GM12878 (cell line): ENCODE data around the gene DNHD1. TPM values are rescaled to one million over a fixed set of nuclear protein-coding genes. Genes with fewer than 3 reads are reported as not detected.

Source experiments
- ATAC-seq: fragments of 200-7000 bp; cut with Tn5 transposase; 3 replicates; pipeline ENCODE4 v1.9.1; 2020; ENCODE audit warnings: mild to moderate bottlenecking, moderate library complexity
- BruUV-seq: library from RNA; stranded (reverse); fragments of 400-500 nt; replicated peaks from 2 replicates; lab custom pipeline; 2021; lab: Mats Ljungman, UMichigan
- CTCF ChIA-PET: fragments of 300-600 bp; sonication (Branson Sonifier 250); formaldehyde crosslinking; extraction: SDS; loops from one replicate; lab custom pipeline; 2021; ENCODE audit warnings: inconsistent platforms; lab: Yijun Ruan, JAX
- POLR2A ChIA-PET: fragments of 350-600 bp; formaldehyde crosslinking; extraction: SDS; loops from one replicate; lab custom pipeline; 2021; ENCODE audit warnings: inconsistent platforms; lab: Charles Lee
- RAD21 ChIA-PET: fragments of 300-600 bp; sonication (Branson Sonifier 250); formaldehyde crosslinking; loops from one replicate; lab custom pipeline; 2023; ENCODE audit warnings: antibody characterized with exemption; ENCODE audit not compliant: unreplicated experiment; lab: Charles Lee
- SMC1A ChIA-PET: fragments of 300-600 bp; sonication (Branson Sonifier 250); formaldehyde crosslinking; loops from one replicate; lab custom pipeline; 2023; ENCODE audit not compliant: unreplicated experiment, uncharacterized antibody; lab: Charles Lee
- DNase-seq: peaks from one replicate; pipeline ENCODE4 v3.0.0-alpha.2; 2011; ENCODE audit warnings: low read depth, low spot score
- FAIRE-seq: peaks from 3 replicates; lab custom pipeline; 2011; peaks lifted over from hg19 to GRCh38; lab: Jason Lieb, UNC
- H2AFZ ChIP-seq: 2 replicates; pipeline ENCODE4 v1.6.0; 2011; ENCODE audit warnings: low read depth, low read length, control low read depth; ENCODE audit not compliant: control insufficient read depth
- H3K27ac ChIP-seq: 2 replicates; pipeline ENCODE4 v1.5.1; 2011; ENCODE audit warnings: control low read depth; ENCODE audit not compliant: control insufficient read depth, insufficient read depth
- H3K27me3 ChIP-seq, 2 experiments: replicated peaks in 1 of 2; 2 replicates each; pipeline versions ENCODE4 v1.6.0 to v1.6.1; 2011; ENCODE audit warnings: low read length in 1 of 2; ENCODE audit not compliant: control insufficient read depth in 2 of 2, insufficient read depth in 2 of 2
- H3K36me3 ChIP-seq, 2 experiments: 2 replicates each; pipeline ENCODE4 v1.5.1; 2011; ENCODE audit warnings: low read length in 1 of 2; ENCODE audit not compliant: control insufficient read depth in 2 of 2, insufficient read depth in 2 of 2
- H3K4me1 ChIP-seq: 2 replicates; pipeline ENCODE4 v1.6.1; 2011; ENCODE audit warnings: mild to moderate bottlenecking, low read length, moderate library complexity, mixed read lengths; ENCODE audit not compliant: control insufficient read depth, insufficient read depth
- H3K4me2 ChIP-seq: 2 replicates; pipeline ENCODE4 v1.6.0; 2011; ENCODE audit warnings: control low read depth; ENCODE audit not compliant: control insufficient read depth, insufficient read depth
- H3K4me3 ChIP-seq: fragments of 200-600 bp; sonication (generic); 2 replicates; pipeline ENCODE4 v1.5.1; 2016
- H3K79me2 ChIP-seq: 2 replicates; pipeline ENCODE4 v1.6.0; 2011; ENCODE audit warnings: low read length; ENCODE audit not compliant: control insufficient read depth, insufficient read depth
- H3K9ac ChIP-seq: 2 replicates; pipeline ENCODE4 v1.8.0; 2011; ENCODE audit warnings: low read length, control low read depth, mixed read lengths; ENCODE audit not compliant: control insufficient read depth, insufficient read depth
- H3K9me3 ChIP-seq: replicated peaks from 3 replicates; pipeline ENCODE4 v1.5.1; 2011; ENCODE audit warnings: mild to moderate bottlenecking, low read length; ENCODE audit not compliant: control insufficient read depth, insufficient read depth
- H4K20me1 ChIP-seq: 2 replicates; pipeline ENCODE4 v1.6.0; 2011; ENCODE audit not compliant: control insufficient read depth, insufficient read depth
- BCLAF1 ChIP-seq: fragments of 450-650 bp; IDR thresholded peaks from 2 replicates; pipeline ENCODE4 v1.6.1; 2017; ENCODE audit warnings: antibody characterized with exemption, mild to moderate bottlenecking, moderate library complexity
- CEBPB ChIP-seq, 2 experiments: fragments of 150-350 bp in 1 of 2; IDR thresholded peaks; 2 replicates each; pipeline ENCODE4 v1.6.1; 2012 to 2014; ENCODE audit warnings: low read depth in 2 of 2, low read length in 2 of 2, borderline replicate concordance in 1 of 2, inconsistent platforms in 1 of 2
- CTCF ChIP-seq, 3 experiments: IDR thresholded peaks in 2 of 3; conservative IDR thresholded peaks in 1 of 3; 2 replicates each; pipeline ENCODE4 v1.5.1; 2011; ENCODE audit warnings: low read depth in 3 of 3, low read length in 3 of 3, mild to moderate bottlenecking in 3 of 3, control low read depth in 2 of 3, moderate library complexity in 2 of 3, inconsistent platforms in 1 of 3, mixed read lengths in 1 of 3; ENCODE audit not compliant: control insufficient read depth in 2 of 3, insufficient read depth in 1 of 3; ENCODE audit errors: extremely low read depth in 1 of 3
- DPF2 ChIP-seq: fragments of 450-650 bp; IDR thresholded peaks from 2 replicates; pipeline ENCODE4 v1.6.1; 2017; ENCODE audit warnings: mild to moderate bottlenecking
- EGR1 ChIP-seq, 2 experiments: IDR thresholded peaks; 1 replicate in 1 of 2; 2 replicates in 1 of 2; pipeline ENCODE4 v1.6.1; 2011 to 2012; ENCODE audit warnings: low read depth in 2 of 2, low read length in 2 of 2, borderline replicate concordance in 1 of 2, mild to moderate bottlenecking in 1 of 2, moderate library complexity in 1 of 2
- FOS ChIP-seq: IDR thresholded peaks from 3 replicates; pipeline ENCODE4 v1.6.1; 2011; ENCODE audit warnings: borderline replicate concordance; ENCODE audit not compliant: insufficient read length; ENCODE audit errors: extremely low read depth
- HDAC2 ChIP-seq: fragments of 200-600 bp; sonication (generic); IDR thresholded peaks from 2 replicates; pipeline ENCODE4 v1.6.1; 2017
- MEF2B ChIP-seq: fragments of 450-650 bp; IDR thresholded peaks from 2 replicates; pipeline ENCODE4 v1.6.1; 2018; ENCODE audit warnings: mild to moderate bottlenecking, moderate library complexity; ENCODE audit not compliant: partially characterized antibody, poor library complexity, severe bottlenecking
- MYC ChIP-seq: IDR thresholded peaks from 2 replicates; pipeline ENCODE4 v1.6.1; 2011; ENCODE audit warnings: mild to moderate bottlenecking, low read length, moderate library complexity, inconsistent platforms; ENCODE audit not compliant: insufficient read depth, insufficient replicate concordance, insufficient read length, severe bottlenecking
- POU2F2 ChIP-seq: IDR thresholded peaks from 3 replicates; pipeline ENCODE4 v1.6.1; 2011; ENCODE audit warnings: low read depth, mild to moderate bottlenecking, low read length, borderline replicate concordance
- RCOR1 ChIP-seq: conservative IDR thresholded peaks from 2 replicates; pipeline ENCODE4 v1.6.1; 2012; ENCODE audit warnings: low read depth, low read length, improper control_type of control experiment
- SMARCA5 ChIP-seq: fragments of 450-650 bp; IDR thresholded peaks from 2 replicates; pipeline ENCODE4 v1.6.1; 2017; ENCODE audit warnings: mild to moderate bottlenecking
- STAT1 ChIP-seq: fragments of 450-650 bp; conservative IDR thresholded peaks from 2 replicates; pipeline ENCODE4 v1.6.1; 2014; ENCODE audit warnings: antibody characterized with exemption, mild to moderate bottlenecking
- SUZ12 ChIP-seq: fragments of 200-600 bp; sonication (generic); IDR thresholded peaks from one replicate; pipeline ENCODE4 v1.6.1; 2018; ENCODE audit warnings: antibody characterized with exemption, mild to moderate bottlenecking; ENCODE audit not compliant: unreplicated experiment
- TBL1XR1 ChIP-seq: IDR thresholded peaks from 2 replicates; pipeline ENCODE4 v1.6.1; 2012; ENCODE audit warnings: low read depth, low read length, improper control_type of control experiment
- WGBS: methylation state at CpG from one replicate; pipeline ENCODE4 v1.1.6; 2016; ENCODE audit warnings: low lambda C conversion rate; ENCODE audit not compliant: insufficient replicate concordance, insufficient coverage; ENCODE audit errors: missing lambda C conversion rate; 5-methylcytosine and 5-hydroxymethylcytosine counted together
- in situ Hi-C: fragments of 300-500 bp; cut with MboI; formaldehyde crosslinking; loops from 9 replicates; pipeline ENCODE4 v1.14.3; 2018; ENCODE audit warnings: mixed read lengths
- intact Hi-C: fragments of 100-400 bp; cut with micrococcal nuclease; formaldehyde crosslinking; loops from one replicate; pipeline ENCODE4 v1.14.2; 2022; ENCODE audit not compliant: unreplicated experiment
- polyA plus RNA-seq, 11 experiments: library from polyadenylated mRNA; depleted of rRNA in 4 of 11; unstranded in 6 of 11; stranded (reverse) in 5 of 11; fragments of >200 nt; fragmentation: Nextera tagmentation in 4 of 11; fragmentation: Illumina TruSeq in 1 of 11; extraction: Ambion mirVana in 4 of 11; extraction: Trizol in 1 of 11; gene quantifications; 1 replicate in 1 of 11; 2 replicates in 10 of 11; pipeline versions ENCODE4 v1.2.1 to v1.2.3, GENCODE V29; 2011 to 2016; ENCODE audit warnings: inconsistent platforms in 2 of 11, missing spikeins in 2 of 11, low read depth in 1 of 11
- total RNA-seq, 4 experiments: library from RNA; depleted of rRNA in 3 of 4; stranded (reverse); fragments of >200 nt in 3 of 4; fragmentation: Illumina TruSeq in 1 of 4; extraction: Trizol in 1 of 4; gene quantifications; 2 replicates each; pipeline versions ENCODE4 v1.2.1 to v1.2.3, GENCODE V29; 2013 to 2021

DNHD1 gene
- total and polyA plus RNA-seq, 10 of the 15 experiments (the other 5 are each of a cell fraction or from before 2014, with no cell fraction given) = 0.99 to 16.9 (median 8.6) TPM

GRCh38 chr11:6481924-6482275 lies 15.2 kb upstream of the DNHD1 start:
- H3K36me3 ChIP-seq = peaks cover 1 to 18% of the 10 kb centered on the region in 2 experiments; a peak in 3 of 4 replicates
- TF ChIP-seq SUZ12 (no peak), MYC (no peak), MEF2B (no peak), STAT1 (no peak), POU2F2 (no peak), EGR1 (IDR thresholded peaks at IDR 0.05; ENCODE audit: borderline replicate concordance in 1 of 2, low read depth in 2 of 2, low read length in 2 of 2) (no peak), CEBPB (IDR thresholded peaks at IDR 0.05; ENCODE audit: borderline replicate concordance in 1 of 2, low read depth in 2 of 2, low read length in 2 of 2) (no peak), SMARCA5 (no peak), DPF2 (no peak), HDAC2 (no peak), FOS (no peak), TBL1XR1 (no peak), CTCF (IDR thresholded peaks at IDR 0.05 in 2 of 3, conservative IDR thresholded peaks at IDR 0.05 in 1 of 3; ENCODE audit: control insufficient read depth in 2 of 3, extremely low read depth in 1 of 3, insufficient read depth in 1 of 3, low read depth in 3 of 3, low read length in 3 of 3) (no peak), BCLAF1 (no peak), RCOR1 (no peak)
- H3K27me3 ChIP-seq = no peaks in the 10 kb centered on the region
- ChIA-PET POLR2A (interaction anchor here (0.8 to 2.0 kb wide), 10 partner anchors 12 to 247 kb away, joined by 3 to 26 read pairs (median 5); partner anchors contain the start of genes FHIP1B, ILK, MRPL17 and SMPD1), RAD21 (interaction anchor here (0.9 to 1.7 kb wide), 11 partner anchors 10 to 201 kb away, joined by 3 to 13 read pairs (median 4); partner anchors contain the start of genes MRPL17 and TPP1), CTCF (interaction anchor here (0.6 to 10.7 kb wide), 12 partner anchors 13 to 201 kb away, joined by 3 to 119 read pairs (median 6); partner anchors contain the start of gene MRPL17), SMC1A (interaction anchor here (0.8 to 2.9 kb wide), 8 partner anchors 12 to 201 kb away, joined by 3 to 14 read pairs (median 4); partner anchors contain the start of gene MRPL17)
- peak; percentile 29 for ATAC-seq
- in situ Hi-C loops (loop anchor here (5.0 kb wide), 1 partner anchor 125 kb away; no protein-coding TSS in a partner anchor), intact Hi-C loops (loop anchor here (2.0 to 10.0 kb wide), 3 partner anchors 125 to 1043 kb away; partner anchors contain the start of genes CNGA4 and FHIP1B)
- H3K27ac ChIP-seq = peak overlapping the region; percentile 80
- peak overlapping the region; percentile 93 for H3K4me3 ChIP-seq
- H2AFZ ChIP-seq = no peak overlapping the region
- 1% methylated on average over 13 of the region's 13 CpGs for WGBS
- BruUV-seq = no TSS peak
- peaks cover 19% of the 10 kb centered on the region for H3K4me1 ChIP-seq
- no peaks in the 10 kb centered on the region for H3K9me3 ChIP-seq
- peak overlapping the region; percentile 89 for H3K9ac ChIP-seq
- no peak for FAIRE-seq
- DNase-seq = no peak
- H3K4me2 ChIP-seq = peak overlapping the region; percentile 98
- H4K20me1 ChIP-seq = no peaks in the 10 kb centered on the region
- H3K79me2 ChIP-seq = peaks cover 40% of the 10 kb centered on the region
